ENCODE results near the gene TPM2. TPM values are rescaled to one million over a fixed set of nuclear protein-coding genes. Genes with fewer than 3 reads are reported as not detected.

Gene TPM2
- total and polyA plus RNA-seq, 7 donors, result 49.9 to 8,131 (median 3,590) TPM

DNA sequence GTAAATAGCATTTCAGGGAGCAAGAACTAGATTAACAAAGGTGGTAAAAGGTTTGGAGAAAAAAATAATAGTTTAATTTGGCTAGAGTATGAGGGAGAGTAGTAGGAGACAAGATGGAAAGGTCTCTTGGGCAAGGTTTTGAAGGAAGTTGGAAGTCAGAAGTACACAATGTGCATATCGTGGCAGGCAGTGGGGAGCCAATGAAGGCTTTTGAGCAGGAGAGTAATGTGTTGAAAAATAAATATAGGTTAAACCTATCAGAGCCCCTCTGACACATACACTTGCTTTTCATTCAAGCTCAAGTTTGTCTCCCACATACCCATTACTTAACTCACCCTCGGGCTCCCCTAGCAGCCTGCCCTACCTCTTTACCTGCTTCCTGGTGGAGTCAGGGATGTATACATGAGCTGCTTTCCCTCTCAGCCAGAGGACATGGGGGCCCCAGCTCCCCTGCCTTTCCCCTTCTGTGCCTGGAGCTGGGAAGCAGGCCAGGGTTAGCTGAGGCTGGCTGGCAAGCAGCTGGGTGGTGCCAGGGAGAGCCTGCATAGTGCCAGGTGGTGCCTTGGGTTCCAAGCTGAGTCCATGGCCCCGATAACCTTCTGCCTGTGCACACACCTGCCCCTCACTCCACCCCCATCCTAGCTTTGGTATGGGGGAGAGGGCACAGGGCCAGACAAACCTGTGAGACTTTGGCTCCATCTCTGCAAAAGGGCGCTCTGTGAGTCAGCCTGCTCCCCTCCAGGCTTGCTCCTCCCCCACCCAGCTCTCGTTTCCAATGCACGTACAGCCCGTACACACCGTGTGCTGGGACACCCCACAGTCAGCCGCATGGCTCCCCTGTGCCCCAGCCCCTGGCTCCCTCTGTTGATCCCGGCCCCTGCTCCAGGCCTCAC lies 16.3 kb downstream of the TPM2 start, which contains the start of gene CA9:
TSS of gene CA9 (plus strand) at position 797 of the 893 bp plus-strand sequence. CDS start at position 829, 32 bp downstream.
- Histone ChIP-seq H3K4me1 (peaks cover 0 to 28% (median 26%) of the 10 kb centered on the region in 4 donors), H3K36me3 (no peaks in the 10 kb centered on the region), H3K4me3 (no peak within 1 kb of the TSS), H3K27ac (peak within 1 kb of the TSS; percentile 12 to 64 (median 54)), H3K27me3 (no peaks in the 10 kb centered on the region), H3K9me3 (no peaks in the 10 kb centered on the region)
- intact Hi-C loops (cut with DNase I), result no loop called here
- WGBS, 2 donors, result 18 to 64% methylated on average over 10 of the region's 10 CpGs
- DNase-seq, result peak; percentile 81
- TF ChIP-seq EP300 (IDR thresholded peaks at IDR 0.05) (no peak), POLR2AphosphoS5 (IDR thresholded peaks at IDR 0.05) (peak in 2 of 4 donors; percentile 35 to 38)

- no peak overlapping the region for H3K27ac ChIP-seq
- intact Hi-C loops (cut with DNase I), result no loop called here
- TF ChIP-seq POLR2AphosphoS5 (IDR thresholded peaks at IDR 0.05) (no peak), EP300 (IDR thresholded peaks at IDR 0.05) (no peak), POLR2A (IDR thresholded peaks at IDR 0.05) (no peak)
These were observed 20.2 kb downstream of the TPM2 start for GRCh38 chr9:35669331-35670145.

GRCh38 chr9:35667939-35668338 lies 21.8 kb downstream of the TPM2 start:
- no peak overlapping the region for H3K27ac ChIP-seq
- no peaks in the 10 kb centered on the region for H3K36me3 ChIP-seq
- DNase-seq, result no peak
- H3K4me1 ChIP-seq, result peaks cover 0 to 24% (median 21%) of the 10 kb centered on the region in 4 donors
- TF ChIP-seq CTCF (IDR thresholded peaks at IDR 0.05) (no peak), EP300 (IDR thresholded peaks at IDR 0.05) (no peak), POLR2AphosphoS5 (IDR thresholded peaks at IDR 0.05) (no peak), POLR2A (IDR thresholded peaks at IDR 0.05) (no peak)
- intact Hi-C loops (cut with DNase I), result no loop called here
- WGBS, 2 donors, result 96 to 98% methylated on average over 3 of the region's 3 CpGs
- H3K4me3 ChIP-seq, result no peak overlapping the region
- no peaks in the 10 kb centered on the region for H3K27me3 ChIP-seq
- H3K9me3 ChIP-seq, result no peaks in the 10 kb centered on the region

More at GRCh38 chr9:35669331-35670145, 20.2 kb downstream of the TPM2 start:
- 42 to 71% methylated on average over 6 of the region's 6 CpGs for WGBS, 2 donors
- Histone ChIP-seq H3K4me3 (no peak overlapping the region), H3K27me3 (no peaks in the 10 kb centered on the region), H3K36me3 (no peaks in the 10 kb centered on the region), H3K9me3 (no peaks in the 10 kb centered on the region), H3K4me1 (peaks cover 0 to 29% (median 23%) of the 10 kb centered on the region in 4 donors)
- DNase-seq, result no peak

GRCh38 chr9:35666549-35666948 lies 23.2 kb downstream of the TPM2 start:
- H3K4me1 ChIP-seq, result peaks cover 0 to 35% (median 31%) of the 10 kb centered on the region in 4 donors
- intact Hi-C loops (cut with DNase I), result loop anchor here (1.0 kb wide), 1 partner anchor 9 kb away; no protein-coding TSS in a partner anchor
- H3K27ac ChIP-seq, result peak overlapping the region in 1 of 4 donors; percentile 98

More at GRCh38 chr9:35666549-35666948, 23.2 kb downstream of the TPM2 start:
- DNase-seq, result no peak
- WGBS, 2 donors, result 78 to 89% methylated on average over 5 of the region's 5 CpGs
- no peaks in the 10 kb centered on the region for H3K36me3 ChIP-seq
- H3K27me3 ChIP-seq, result no peaks in the 10 kb centered on the region
- H3K4me3 ChIP-seq, result no peak overlapping the region
- no peak for TF ChIP-seq CTCF (IDR thresholded peaks at IDR 0.05)
- no peak for TF ChIP-seq POLR2A (IDR thresholded peaks at IDR 0.05)
- no peak for TF ChIP-seq POLR2AphosphoS5 (IDR thresholded peaks at IDR 0.05)
- TF ChIP-seq EP300 (IDR thresholded peaks at IDR 0.05), result no peak
- no peaks in the 10 kb centered on the region for H3K9me3 ChIP-seq

Data from sigmoid colon (tissue), 7 donors.